NCI-H146 treated with DMSO at 0.1 percent for 48 hours (cell line): ENCODE results near the gene RIMKLA.

Experiments used
- DNase-seq: peaks from one replicate; lab custom pipeline; 2025; ENCODE audit not compliant: unreplicated experiment; lab: John Stamatoyannopoulos, UW

Gene RIMKLA

DNA sequence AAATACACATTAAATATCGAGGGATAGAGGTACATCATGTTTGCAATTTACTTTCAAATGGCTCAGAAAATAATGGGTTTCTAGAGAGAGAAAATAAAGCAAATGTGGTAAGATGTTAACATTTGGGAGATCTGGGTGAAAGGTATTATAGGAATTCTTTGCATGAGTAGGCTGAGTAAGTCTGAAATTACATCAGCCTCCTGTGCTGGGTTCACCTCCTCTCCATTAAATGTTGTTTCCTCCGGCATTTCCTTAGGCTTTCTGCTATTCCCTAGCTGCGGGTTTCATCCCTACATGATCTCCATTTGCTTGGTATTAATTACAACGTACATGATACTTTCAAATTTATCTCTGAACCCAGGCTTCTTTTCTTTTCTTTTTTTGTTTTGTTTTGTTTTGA, 43.6 kb downstream of the RIMKLA start:
- DNase-seq: no peak

DNA sequence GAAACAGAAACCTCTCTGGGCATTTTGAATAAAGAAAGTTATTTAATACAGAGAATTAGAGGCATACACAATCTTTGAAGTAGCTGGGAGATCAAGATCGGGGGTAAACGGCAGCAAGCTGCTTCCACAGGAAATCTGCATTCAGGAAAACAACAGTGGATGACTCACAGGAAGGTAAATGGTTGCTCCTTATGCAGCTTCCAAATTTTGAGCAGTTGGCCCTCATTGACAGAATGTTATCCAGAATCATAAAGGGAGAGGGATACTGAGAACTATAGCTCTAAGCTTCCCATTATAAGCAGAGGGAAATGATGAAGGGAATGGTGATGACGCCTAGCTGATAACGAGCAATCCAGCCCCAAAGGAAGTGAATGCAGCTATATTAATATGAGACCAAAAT, 46.6 kb downstream of the RIMKLA start:
- DNase-seq: no peak

DNA sequence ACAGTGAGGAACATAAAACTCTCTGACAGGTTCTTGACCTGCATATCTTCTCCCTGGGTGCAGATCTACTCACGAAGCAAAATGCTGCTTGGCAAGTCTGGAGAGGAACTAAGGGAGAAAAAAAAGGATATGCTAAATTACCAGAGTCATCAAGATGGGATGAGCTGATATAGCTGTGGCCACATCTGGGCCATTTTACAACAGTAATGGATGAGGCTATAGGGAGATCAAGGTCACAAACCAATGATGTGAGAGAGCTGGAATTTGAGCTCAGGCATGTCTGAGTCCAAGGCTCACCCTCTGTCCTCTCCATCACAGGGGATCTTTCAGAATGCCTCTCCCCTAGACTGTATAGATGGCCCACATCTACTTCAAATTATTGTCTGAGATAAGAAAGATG, 49.0 kb downstream of the RIMKLA start:
- DNase-seq: no peak

DNA sequence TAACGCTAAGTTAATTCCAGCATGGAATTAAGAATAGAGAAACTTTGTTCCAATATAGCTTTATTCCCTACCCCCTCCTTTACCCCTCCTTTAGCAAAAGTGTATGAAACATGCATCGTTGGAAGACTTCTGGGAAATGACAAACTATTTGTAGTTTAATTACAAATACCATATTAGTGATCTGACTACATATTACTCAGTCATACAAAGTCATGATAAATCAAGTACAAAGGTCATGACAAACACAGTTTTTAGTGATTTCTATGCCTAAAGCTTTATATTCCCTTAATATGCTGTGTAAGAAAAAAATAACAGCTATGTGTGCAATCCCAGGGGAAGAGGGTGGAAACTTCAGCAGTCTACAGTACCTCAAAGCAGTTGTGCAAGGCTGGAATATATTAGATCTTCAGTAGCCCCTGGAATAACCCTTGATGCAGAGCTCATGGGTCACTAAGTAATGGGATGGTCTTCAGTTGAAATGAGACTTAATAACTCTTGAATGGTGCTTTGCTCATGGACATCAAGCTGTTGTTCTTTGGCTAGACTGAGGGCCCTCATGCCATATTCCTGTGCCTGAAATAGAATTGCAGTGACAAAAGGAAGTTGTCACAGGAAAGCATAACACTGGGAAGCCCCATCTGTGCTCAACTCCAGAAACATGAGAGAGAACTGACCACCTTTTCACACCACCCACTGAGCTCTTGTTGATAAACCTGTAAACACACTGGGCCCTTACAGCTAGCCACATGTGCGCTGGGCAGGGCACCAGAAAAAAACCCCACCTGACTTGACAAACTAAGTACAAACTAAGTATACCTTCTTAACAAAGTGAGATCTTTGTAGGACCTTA, 49.9 kb downstream of the RIMKLA start:
- no peak for DNase-seq

DNA sequence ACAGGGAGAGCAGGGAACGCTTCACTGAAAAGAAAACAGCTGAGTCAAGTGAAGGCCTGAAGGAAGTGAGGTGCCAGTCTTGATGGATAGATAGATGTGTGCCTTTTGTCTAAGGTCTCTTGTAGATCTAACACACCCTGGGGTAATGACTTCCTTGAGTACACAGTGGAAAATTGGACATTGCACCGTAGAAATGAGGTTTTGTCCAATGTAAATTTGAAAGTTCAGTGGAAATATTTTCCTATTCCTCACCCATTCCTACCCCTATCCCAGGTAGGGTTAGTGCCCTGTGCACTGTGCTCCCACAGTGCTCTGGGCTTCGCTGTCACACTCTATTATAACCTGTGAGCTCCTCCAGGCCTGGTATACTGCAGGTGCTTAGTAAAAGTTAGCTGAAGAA, 50.9 kb downstream of the RIMKLA start:
- no peak for DNase-seq

DNA sequence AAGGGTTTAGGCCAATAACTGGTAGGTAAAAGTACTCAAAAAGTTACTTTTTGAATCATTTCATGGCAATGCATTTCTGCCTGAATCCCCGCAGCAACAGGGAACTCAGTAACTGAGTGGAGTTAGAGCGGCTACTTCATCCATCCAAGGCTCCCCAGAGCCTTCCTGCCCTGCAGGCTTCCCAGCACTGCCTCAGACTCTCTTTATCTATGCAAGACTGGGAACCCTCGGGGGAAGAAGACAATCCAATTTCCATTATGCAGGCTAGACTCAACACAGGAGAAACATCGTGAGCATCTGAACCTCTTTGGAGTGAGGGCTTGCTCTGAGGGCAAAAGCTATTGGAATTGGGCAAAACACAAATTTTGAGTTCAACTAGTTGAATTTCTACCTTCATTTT, 52.1 kb downstream of the RIMKLA start:
- DNase-seq: no peak

DNA sequence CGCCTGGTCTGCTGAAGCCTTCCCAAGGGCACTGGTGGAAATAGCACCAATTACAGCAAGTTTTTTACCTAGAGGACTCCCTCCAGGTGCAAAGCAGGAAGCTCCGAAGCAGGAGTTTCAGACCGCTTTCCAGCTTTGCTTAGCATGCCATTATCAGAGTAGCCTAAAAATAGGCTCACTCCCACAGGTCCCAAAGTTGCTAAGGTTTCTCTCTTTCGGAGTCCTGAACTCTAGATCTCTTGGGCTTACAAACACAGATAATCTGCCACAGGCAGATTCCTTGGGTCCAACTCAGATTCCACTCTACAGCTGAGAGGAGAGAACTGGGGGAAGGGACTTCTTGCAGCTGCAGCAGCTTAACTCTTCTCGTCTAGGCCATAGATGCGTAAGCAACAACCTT, 52.8 kb downstream of the RIMKLA start:
- DNase-seq: no peak

DNA sequence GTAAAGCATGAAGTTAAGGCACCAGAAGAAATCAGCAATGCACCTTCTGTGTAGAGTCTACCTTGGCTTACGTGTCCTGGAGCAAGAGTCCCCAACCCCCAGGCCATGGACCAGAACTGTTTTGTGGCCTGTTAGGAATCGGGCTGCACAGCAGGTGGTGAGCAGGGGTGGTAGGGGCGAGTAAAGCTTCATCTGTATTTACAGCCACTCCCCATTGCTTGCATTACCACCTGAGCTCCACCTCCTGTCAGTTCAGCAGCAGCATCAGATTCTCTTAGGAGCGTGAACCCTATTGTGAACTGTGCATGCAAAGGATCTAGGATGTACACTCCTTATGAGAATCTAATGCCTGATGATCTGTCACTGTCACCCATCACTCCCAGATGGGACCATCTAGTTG, 53.7 kb downstream of the RIMKLA start:
- DNase-seq: no peak

DNA sequence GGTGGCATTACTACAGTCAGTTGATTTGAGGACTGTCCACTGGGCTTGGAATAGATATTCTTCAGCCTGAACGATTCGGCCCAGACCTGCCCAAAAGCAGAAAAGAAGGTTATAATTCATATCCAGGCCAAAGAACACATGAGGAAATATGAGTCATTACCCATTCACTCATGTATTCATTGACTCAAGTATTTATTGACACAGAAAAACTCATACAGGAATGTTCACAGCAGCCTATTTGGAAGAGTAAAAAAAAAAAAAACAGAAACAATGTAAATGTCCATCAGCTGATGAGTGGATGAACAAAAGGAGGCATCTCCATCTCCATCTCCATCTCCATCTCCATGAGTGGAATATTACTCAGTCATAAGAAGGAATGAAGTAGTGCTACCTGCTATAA, 59.3 kb downstream of the RIMKLA start:
- no peak for DNase-seq

DNA sequence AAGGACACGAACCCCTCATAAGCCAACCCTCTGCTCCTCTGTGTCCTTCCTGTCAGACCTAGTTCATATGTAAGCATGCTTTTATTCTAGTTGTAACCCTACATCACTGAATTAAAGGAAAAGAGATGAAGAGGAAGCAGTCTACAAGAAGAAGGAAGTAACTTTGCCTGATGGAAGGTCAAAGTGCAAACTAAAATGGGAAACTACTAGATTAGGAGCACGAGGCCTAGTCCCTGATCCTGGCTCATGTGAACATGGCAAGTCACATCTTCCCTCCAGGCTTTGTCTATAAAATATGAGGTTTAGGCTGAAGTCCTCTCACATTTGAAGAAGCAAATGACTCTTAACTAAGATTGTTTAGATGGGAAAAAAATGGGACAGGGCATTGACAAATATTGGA, 62.1 kb downstream of the RIMKLA start:
- DNase-seq: no peak

DNA sequence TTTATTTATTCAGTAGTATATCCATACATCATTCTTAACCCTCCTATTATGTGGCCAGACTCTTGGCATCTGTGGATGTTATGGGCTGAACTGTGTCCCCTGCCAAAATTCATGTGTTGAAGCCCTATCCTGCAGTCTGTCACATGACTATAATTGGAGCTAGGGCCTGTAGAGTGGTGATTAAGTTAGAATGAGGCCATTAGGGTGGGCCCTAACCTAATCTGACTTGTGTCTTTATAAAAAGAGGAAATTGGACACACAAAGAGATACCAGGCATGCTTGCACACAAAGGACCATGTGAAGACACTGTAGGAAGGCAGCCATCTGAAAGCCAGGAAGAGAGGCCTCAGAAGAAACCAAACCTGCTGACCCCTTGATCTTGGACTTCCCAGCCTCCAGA, 68.7 kb downstream of the RIMKLA start:
- no peak for DNase-seq

DNA sequence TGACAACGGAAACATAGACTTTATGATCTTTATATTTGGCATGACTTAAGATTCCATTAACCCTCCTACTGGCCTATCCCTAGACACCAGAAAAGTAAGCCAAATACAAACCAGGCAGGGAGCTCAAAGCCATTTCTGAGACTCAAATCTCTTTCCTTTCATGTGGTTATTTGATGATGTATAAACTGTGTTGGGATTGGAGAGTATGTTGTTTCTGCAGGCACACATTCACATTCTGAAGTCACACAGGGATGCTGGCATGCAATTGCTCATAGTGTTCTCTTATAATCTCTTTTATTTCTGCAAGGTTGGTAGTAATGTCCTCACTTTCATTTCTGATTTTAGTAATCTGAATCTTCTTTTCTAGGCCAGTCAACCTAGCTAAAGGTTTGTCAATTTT, 69.5 kb downstream of the RIMKLA start:
- DNase-seq: no peak

DNA sequence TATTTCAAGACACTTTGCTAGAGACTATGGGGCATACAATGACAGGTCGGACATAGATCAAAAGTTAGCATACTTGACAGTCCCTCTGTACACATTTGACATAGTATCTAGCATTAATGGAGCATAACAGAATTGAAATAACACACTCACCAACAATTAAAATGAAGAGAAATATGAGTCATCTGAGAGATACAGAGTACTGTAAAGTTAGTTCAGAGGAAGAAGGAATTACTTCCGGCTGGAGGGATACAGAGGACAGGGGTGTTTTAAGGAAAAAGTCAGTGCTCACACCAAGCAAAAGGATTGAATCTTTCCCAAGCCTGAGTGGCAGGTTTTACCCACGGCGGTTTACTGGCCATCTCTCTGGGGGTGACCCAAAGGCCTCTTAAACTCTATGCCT, 72.8 kb downstream of the RIMKLA start:
- DNase-seq: no peak

DNA sequence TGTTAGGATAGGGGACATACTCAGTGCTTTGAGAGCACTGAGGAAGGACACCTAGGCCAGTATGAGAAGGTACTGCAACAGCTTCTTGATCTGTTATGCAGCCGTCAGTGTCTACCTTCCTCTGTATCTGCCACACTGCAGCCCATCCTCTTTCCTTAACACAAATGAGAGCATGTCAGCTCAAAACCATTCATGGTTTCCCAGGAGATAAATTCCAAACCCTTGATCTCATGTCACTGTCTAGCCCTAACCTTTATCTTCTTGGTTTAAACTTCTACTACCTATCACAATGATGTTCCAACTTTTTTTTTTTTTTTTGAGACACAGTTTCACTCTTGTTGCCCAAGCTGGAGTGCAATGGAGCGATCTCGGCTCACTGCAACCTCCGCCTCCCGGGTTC, 73.8 kb downstream of the RIMKLA start:
- no peak for DNase-seq

DNA sequence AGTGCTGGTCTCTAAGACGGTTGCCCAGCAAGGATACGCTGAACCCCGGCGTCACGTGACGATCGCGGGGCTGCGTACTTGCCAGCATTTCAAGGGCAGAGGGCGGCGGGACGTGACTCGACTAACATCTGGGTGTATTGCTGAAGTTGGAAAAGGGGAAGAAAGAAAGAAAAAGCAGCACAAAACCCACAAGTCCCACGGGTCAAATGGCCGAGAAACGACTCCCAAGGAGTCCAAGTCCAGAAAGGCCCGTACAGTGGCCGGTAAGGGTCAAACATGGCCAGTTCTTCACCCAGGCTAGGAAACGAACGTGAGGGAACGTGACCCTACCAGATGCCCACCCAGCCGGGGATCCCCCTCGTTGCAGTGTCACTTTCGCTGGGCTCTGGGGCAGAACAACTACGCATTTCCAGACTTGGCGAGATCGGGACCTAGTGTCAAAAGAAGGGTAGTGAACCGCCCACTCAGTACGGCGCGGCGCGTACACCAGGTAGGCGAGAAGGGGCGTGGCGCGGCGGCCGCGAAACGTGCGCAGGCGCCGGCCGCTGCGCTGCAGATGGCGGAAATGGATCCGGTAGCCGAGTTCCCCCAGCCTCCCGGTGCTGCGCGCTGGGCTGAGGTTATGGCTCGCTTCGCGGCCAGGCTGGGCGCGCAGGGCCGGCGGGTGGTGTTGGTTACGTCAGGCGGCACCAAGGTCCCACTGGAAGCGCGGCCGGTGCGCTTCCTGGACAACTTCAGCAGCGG, 75.6 kb downstream of the RIMKLA start, which contains the start of the genes PPCS and ZMYND12:
Gene PPCS (plus strand): TSS at position 534 of the 744 bp plus-strand sequence. CDS start 23 bp downstream, at position 557.
Gene ZMYND12 (minus strand): TSS at position 13 of the 744 bp plus-strand sequence. CDS start 25 bp downstream, outside the sequence.
- DNase-seq: peak; percentile 74

DNA sequence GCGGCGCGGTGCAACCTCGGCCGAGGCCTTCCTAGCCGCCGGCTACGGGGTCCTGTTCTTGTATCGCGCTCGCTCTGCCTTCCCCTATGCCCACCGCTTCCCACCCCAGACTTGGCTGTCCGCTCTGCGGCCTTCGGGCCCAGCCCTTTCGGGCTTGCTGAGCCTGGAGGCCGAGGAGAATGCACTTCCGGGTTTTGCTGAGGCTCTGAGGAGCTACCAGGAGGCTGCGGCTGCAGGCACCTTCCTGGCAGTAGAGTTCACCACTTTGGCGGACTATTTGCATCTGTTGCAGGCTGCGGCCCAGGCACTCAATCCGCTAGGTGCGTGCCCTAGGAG, 76.1 kb downstream of the RIMKLA start:
- DNase-seq: no peak

DNA sequence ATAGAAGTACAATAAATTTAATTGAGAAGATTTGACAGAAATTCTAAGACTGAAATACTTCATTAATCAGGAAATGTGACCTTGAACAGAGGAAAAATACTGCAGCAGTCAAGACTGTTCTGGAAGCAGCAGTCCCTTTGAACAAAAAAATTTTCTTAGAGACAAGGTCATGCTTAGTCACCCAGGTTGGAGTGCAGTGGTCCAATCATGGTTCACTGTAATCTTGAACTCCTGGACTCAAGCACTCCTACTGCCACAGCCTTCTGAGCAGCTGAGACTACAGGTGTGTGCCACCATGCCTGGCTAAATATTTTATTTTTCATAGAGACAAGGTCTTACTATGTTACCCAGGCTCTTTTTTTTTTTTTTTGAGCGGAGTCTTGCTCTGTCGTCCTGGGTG, 80.6 kb downstream of the RIMKLA start:
- no peak for DNase-seq

DNA sequence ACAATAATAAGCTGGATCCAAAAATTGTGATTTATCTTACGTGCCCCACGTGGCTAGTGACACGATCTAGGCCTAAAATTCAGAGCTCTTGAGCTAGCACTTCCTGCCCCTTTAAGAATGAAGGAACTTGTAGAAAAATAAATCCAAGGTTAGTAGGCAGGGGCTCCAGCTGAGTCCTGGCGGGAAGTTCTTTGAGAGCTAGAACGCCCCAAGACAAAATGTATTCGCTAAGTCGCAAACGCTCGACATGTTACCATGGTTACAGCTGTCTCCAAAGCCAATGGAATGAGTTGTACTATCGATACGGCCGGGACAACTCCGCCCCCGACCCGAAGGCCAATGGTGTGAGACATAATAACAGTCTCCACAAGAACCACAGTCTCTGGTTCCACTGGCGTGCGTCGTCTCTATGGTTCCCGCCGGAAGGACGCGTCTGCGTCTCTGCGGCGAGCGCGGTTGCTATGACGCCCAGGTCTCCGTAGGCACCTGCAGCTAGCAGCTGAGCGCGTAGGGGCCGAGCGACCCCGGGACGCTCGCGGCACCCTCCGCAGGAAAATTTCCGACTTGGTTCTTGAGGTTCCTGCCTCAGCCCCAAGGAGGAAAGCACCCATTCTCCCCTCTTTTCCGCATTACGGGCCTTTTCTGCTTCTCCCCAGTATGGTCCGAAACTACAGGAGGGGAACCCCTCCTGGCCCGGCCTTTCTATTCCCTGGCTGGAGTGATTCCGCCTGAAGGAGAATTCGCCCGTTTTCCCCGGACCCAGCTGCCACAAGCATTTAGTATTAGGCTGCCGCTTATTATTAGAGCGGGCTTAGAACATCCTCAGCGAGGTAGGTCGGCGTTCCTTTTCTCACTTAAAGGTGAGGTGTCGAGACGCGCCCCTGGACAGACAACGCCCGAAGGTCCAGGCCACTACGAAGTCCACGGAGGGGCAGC, 82.5 kb downstream of the RIMKLA start, which contains the start of gene CCDC30:
Gene CCDC30 (plus strand): TSS at position 459 of the 936 bp plus-strand sequence. CDS start 17,266 bp downstream, outside the sequence.
- DNase-seq: peak; percentile 93

DNA sequence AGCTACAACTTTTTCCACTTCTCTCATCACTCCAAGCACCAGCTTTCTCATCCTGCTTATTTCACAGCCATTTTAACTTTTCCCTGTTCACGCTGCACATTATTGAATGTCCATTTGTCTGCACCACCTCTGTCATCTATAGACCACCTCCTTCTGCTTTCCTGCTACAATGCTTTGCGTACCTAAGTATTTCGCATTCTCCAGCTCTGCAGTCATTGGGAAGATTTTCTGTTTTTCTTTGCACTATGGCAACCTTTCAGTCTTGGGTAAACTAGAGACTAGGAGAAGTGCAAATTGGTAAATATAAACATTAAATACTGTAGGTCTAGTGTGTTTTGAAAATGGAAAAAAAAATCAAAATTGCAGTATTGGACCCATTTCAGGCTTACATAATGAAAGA, 83.3 kb downstream of the RIMKLA start:
- DNase-seq: no peak

DNA sequence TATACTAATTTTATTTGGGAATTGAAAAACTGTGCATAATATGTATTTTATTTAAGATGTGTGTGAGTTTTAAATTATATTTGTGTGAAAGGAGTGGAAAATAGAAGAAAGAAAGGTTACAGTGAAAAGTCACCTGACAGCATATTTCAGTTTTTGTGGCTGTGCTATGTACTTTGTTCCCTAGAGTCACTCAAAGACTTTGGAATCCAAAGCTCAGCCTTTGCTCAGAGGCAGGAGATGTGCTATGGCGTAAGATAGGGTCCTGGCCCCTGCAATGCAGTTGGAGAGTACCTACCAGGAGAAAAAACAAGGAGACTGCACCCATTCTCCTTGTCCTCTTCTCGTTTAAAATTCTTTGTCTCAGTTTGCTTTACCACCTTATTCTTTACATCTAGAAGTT, 85.4 kb downstream of the RIMKLA start:
- DNase-seq: no peak

DNA sequence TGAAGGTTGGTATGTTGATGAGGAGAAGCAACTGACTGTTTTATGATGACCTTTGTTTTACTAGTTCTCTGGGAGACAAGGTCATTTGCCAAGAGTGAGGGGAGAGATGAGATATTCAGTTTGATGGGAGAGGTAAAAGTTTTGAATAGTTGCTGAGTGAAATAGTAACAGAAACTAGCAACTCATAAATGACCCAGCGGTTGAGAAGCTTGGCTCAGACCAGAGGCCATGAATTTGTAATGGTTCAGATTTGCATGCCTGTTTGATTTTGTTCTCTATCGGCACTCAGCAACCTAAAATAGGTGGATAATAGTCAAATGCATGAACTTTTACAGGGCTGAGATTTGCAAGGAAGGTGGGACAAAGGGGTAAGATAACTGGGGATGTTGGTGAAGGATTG, 89.1 kb downstream of the RIMKLA start:
- DNase-seq: no peak
